GM12878 (cell line): ENCODE measurements around the gene FAM222B. TPM values are rescaled to one million over a fixed set of nuclear protein-coding genes. Genes with fewer than 3 reads are reported as not detected.

Experiments
- ATAC-seq: fragments of 200-7000 bp; cut with Tn5 transposase; 3 replicates; pipeline ENCODE4 v1.9.1; 2020; ENCODE audit warnings: mild to moderate bottlenecking, moderate library complexity
- BruUV-seq: library from RNA; stranded (reverse); fragments of 400-500 nt; replicated peaks from 2 replicates; lab custom pipeline; 2021; lab: Mats Ljungman, UMichigan
- CTCF ChIA-PET: fragments of 300-600 bp; sonication (Branson Sonifier 250); formaldehyde crosslinking; extraction: SDS; loops from one replicate; lab custom pipeline; 2021; ENCODE audit warnings: inconsistent platforms; lab: Yijun Ruan, JAX
- POLR2A ChIA-PET: fragments of 350-600 bp; formaldehyde crosslinking; extraction: SDS; loops from one replicate; lab custom pipeline; 2021; ENCODE audit warnings: inconsistent platforms; lab: Charles Lee
- RAD21 ChIA-PET: fragments of 300-600 bp; sonication (Branson Sonifier 250); formaldehyde crosslinking; loops from one replicate; lab custom pipeline; 2023; ENCODE audit warnings: antibody characterized with exemption; ENCODE audit not compliant: unreplicated experiment; lab: Charles Lee
- SMC1A ChIA-PET: fragments of 300-600 bp; sonication (Branson Sonifier 250); formaldehyde crosslinking; loops from one replicate; lab custom pipeline; 2023; ENCODE audit not compliant: unreplicated experiment, uncharacterized antibody; lab: Charles Lee
- DNase-seq: peaks from one replicate; pipeline ENCODE4 v3.0.0-alpha.2; 2011; ENCODE audit warnings: low read depth, low spot score
- FAIRE-seq: peaks from 3 replicates; lab custom pipeline; 2011; peaks lifted over from hg19 to GRCh38; lab: Jason Lieb, UNC
- H2AFZ ChIP-seq: 2 replicates; pipeline ENCODE4 v1.6.0; 2011; ENCODE audit warnings: low read depth, low read length, control low read depth; ENCODE audit not compliant: control insufficient read depth
- H3K27ac ChIP-seq: 2 replicates; pipeline ENCODE4 v1.5.1; 2011; ENCODE audit warnings: control low read depth; ENCODE audit not compliant: control insufficient read depth, insufficient read depth
- H3K27me3 ChIP-seq, 2 experiments: replicated peaks in 1 of 2; 2 replicates each; pipeline versions ENCODE4 v1.6.0 to v1.6.1; 2011; ENCODE audit warnings: low read length in 1 of 2; ENCODE audit not compliant: control insufficient read depth in 2 of 2, insufficient read depth in 2 of 2
- H3K36me3 ChIP-seq, 2 experiments: 2 replicates each; pipeline ENCODE4 v1.5.1; 2011; ENCODE audit warnings: low read length in 1 of 2; ENCODE audit not compliant: control insufficient read depth in 2 of 2, insufficient read depth in 2 of 2
- H3K4me1 ChIP-seq: 2 replicates; pipeline ENCODE4 v1.6.1; 2011; ENCODE audit warnings: mild to moderate bottlenecking, low read length, moderate library complexity, mixed read lengths; ENCODE audit not compliant: control insufficient read depth, insufficient read depth
- H3K4me2 ChIP-seq: 2 replicates; pipeline ENCODE4 v1.6.0; 2011; ENCODE audit warnings: control low read depth; ENCODE audit not compliant: control insufficient read depth, insufficient read depth
- H3K4me3 ChIP-seq: fragments of 200-600 bp; sonication (generic); 2 replicates; pipeline ENCODE4 v1.5.1; 2016
- H3K79me2 ChIP-seq: 2 replicates; pipeline ENCODE4 v1.6.0; 2011; ENCODE audit warnings: low read length; ENCODE audit not compliant: control insufficient read depth, insufficient read depth
- H3K9ac ChIP-seq: 2 replicates; pipeline ENCODE4 v1.8.0; 2011; ENCODE audit warnings: low read length, control low read depth, mixed read lengths; ENCODE audit not compliant: control insufficient read depth, insufficient read depth
- H3K9me3 ChIP-seq: replicated peaks from 3 replicates; pipeline ENCODE4 v1.5.1; 2011; ENCODE audit warnings: mild to moderate bottlenecking, low read length; ENCODE audit not compliant: control insufficient read depth, insufficient read depth
- H4K20me1 ChIP-seq: 2 replicates; pipeline ENCODE4 v1.6.0; 2011; ENCODE audit not compliant: control insufficient read depth, insufficient read depth
- ATF2 ChIP-seq: IDR thresholded peaks from 2 replicates; pipeline ENCODE4 v1.6.1; 2012; ENCODE audit warnings: low read length, inconsistent platforms
- BCL11A ChIP-seq: IDR thresholded peaks from 2 replicates; pipeline ENCODE4 v1.6.1; 2011; ENCODE audit warnings: low read depth, low read length
- DPF2 ChIP-seq: fragments of 450-650 bp; IDR thresholded peaks from 2 replicates; pipeline ENCODE4 v1.6.1; 2017; ENCODE audit warnings: mild to moderate bottlenecking
- ESRRA ChIP-seq: IDR thresholded peaks from 2 replicates; pipeline ENCODE4 v1.6.1; 2012; ENCODE audit warnings: mild to moderate bottlenecking, low read length, improper control_type of control experiment
- GATAD2B ChIP-seq: fragments of 450-650 bp; conservative IDR thresholded peaks from 2 replicates; pipeline ENCODE4 v1.6.1; 2017; ENCODE audit warnings: low read depth, mild to moderate bottlenecking, moderate library complexity
- HDAC2 ChIP-seq: fragments of 200-600 bp; sonication (generic); IDR thresholded peaks from 2 replicates; pipeline ENCODE4 v1.6.1; 2017
- HDGF ChIP-seq: fragments of 450-650 bp; IDR thresholded peaks from 2 replicates; pipeline ENCODE4 v1.6.1; 2016; ENCODE audit warnings: antibody characterized with exemption
- IRF4 ChIP-seq: IDR thresholded peaks from 2 replicates; pipeline ENCODE4 v1.6.1; 2011; ENCODE audit warnings: low read depth, low read length
- MYC ChIP-seq: IDR thresholded peaks from 2 replicates; pipeline ENCODE4 v1.6.1; 2011; ENCODE audit warnings: mild to moderate bottlenecking, low read length, moderate library complexity, inconsistent platforms; ENCODE audit not compliant: insufficient read depth, insufficient replicate concordance, insufficient read length, severe bottlenecking
- POLR2AphosphoS5 ChIP-seq: IDR thresholded peaks from 2 replicates; pipeline ENCODE4 v1.6.1; 2011; ENCODE audit warnings: mild to moderate bottlenecking, low read length, inconsistent platforms
- RAD51 ChIP-seq: fragments of 450-650 bp; IDR thresholded peaks from 2 replicates; pipeline ENCODE4 v1.6.1; 2016; ENCODE audit warnings: moderate library complexity, mild to moderate bottlenecking, inconsistent platforms
- RB1 ChIP-seq: fragments of 450-650 bp; formaldehyde crosslinking; IDR thresholded peaks from 2 replicates; pipeline ENCODE4 v1.6.1; 2017; ENCODE audit warnings: mild to moderate bottlenecking, borderline replicate concordance
- STAT1 ChIP-seq: fragments of 450-650 bp; conservative IDR thresholded peaks from 2 replicates; pipeline ENCODE4 v1.6.1; 2014; ENCODE audit warnings: antibody characterized with exemption, mild to moderate bottlenecking
- SUPT20H ChIP-seq: IDR thresholded peaks from 2 replicates; pipeline ENCODE4 v1.6.1; 2011; ENCODE audit warnings: low read depth, mild to moderate bottlenecking, low read length, moderate library complexity, borderline replicate concordance; ENCODE audit not compliant: control insufficient read depth
- YBX1 ChIP-seq: fragments of 450-650 bp; IDR thresholded peaks from 2 replicates; pipeline ENCODE4 v1.6.1; 2016; ENCODE audit warnings: antibody characterized with exemption
- WGBS: methylation state at CpG from one replicate; pipeline ENCODE4 v1.1.6; 2016; ENCODE audit warnings: low lambda C conversion rate; ENCODE audit not compliant: insufficient replicate concordance, insufficient coverage; ENCODE audit errors: missing lambda C conversion rate; 5-methylcytosine and 5-hydroxymethylcytosine counted together
- in situ Hi-C: fragments of 300-500 bp; cut with MboI; formaldehyde crosslinking; loops from 9 replicates; pipeline ENCODE4 v1.14.3; 2018; ENCODE audit warnings: mixed read lengths
- intact Hi-C: fragments of 100-400 bp; cut with micrococcal nuclease; formaldehyde crosslinking; loops from one replicate; pipeline ENCODE4 v1.14.2; 2022; ENCODE audit not compliant: unreplicated experiment
- polyA plus RNA-seq, 11 experiments: library from polyadenylated mRNA; depleted of rRNA in 4 of 11; unstranded in 6 of 11; stranded (reverse) in 5 of 11; fragments of >200 nt; fragmentation: Nextera tagmentation in 4 of 11; fragmentation: Illumina TruSeq in 1 of 11; extraction: Ambion mirVana in 4 of 11; extraction: Trizol in 1 of 11; gene quantifications; 1 replicate in 1 of 11; 2 replicates in 10 of 11; pipeline versions ENCODE4 v1.2.1 to v1.2.3, GENCODE V29; 2011 to 2016; ENCODE audit warnings: inconsistent platforms in 2 of 11, missing spikeins in 2 of 11, low read depth in 1 of 11
- total RNA-seq, 4 experiments: library from RNA; depleted of rRNA in 3 of 4; stranded (reverse); fragments of >200 nt in 3 of 4; fragmentation: Illumina TruSeq in 1 of 4; extraction: Trizol in 1 of 4; gene quantifications; 2 replicates each; pipeline versions ENCODE4 v1.2.1 to v1.2.3, GENCODE V29; 2013 to 2021

The FAM222B gene
- total and polyA plus RNA-seq, 10 of the 15 experiments (the other 5 are each of a cell fraction or from before 2014, with no cell fraction given), result 2.8 to 18.3 (median 6.4) TPM

DNA sequence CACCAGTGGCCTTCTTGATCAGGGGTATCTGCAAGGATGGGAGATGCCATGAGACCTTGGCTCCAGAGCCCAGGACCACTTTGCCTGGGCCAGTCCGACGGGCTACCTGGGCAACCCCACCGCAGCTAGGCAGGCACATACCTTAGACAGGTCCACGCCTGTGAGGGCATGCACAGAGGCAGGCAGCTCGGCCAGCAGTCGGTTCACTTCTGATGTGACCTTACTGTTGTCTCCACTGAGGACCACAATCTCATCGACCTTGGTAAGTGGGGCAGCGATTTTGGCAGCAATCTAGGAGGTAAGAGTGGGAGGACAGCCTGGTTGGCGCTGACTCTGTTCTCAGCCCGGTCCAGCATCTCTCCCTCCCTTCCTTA lies 38.0 kb upstream of the FAM222B start:
- Histone ChIP-seq H2AFZ (no peak overlapping the region), H4K20me1 (no peaks in the 10 kb centered on the region), H3K27me3 (no peaks in the 10 kb centered on the region), H3K27ac (no peak overlapping the region), H3K4me2 (no peak overlapping the region), H3K4me1 (no peaks in the 10 kb centered on the region; the same call in 1 of the 2 replicates), H3K79me2 (no peaks in the 10 kb centered on the region), H3K4me3 (no peak overlapping the region), H3K9ac (no peak overlapping the region), H3K36me3 (peaks cover 9 to 30% of the 10 kb centered on the region in 2 experiments; a peak in 3 of 4 replicates), H3K9me3 (no peaks in the 10 kb centered on the region)
- FAIRE-seq (no peak), DNase-seq (no peak), ATAC-seq (no peak)
- ChIA-PET SMC1A (interaction anchor here (0.9 kb wide), 1 partner anchor 9 kb away, joined by 4 read pairs; no protein-coding TSS in a partner anchor), CTCF (interaction anchor here (2.3 kb wide), 2 partner anchors 117 kb away, joined by 8 to 44 read pairs; no protein-coding TSS in a partner anchor), POLR2A (no interaction called here), RAD21 (interaction anchor here (3.0 kb wide), 1 partner anchor 117 kb away, joined by 22 read pairs; no protein-coding TSS in a partner anchor)
- TF ChIP-seq BCL11A (no peak), ESRRA (no peak), POLR2AphosphoS5 (no peak), HDGF (no peak), GATAD2B (no peak), IRF4 (no peak), SUPT20H (no peak), YBX1 (no peak), MYC (no peak), STAT1 (no peak), ATF2 (no peak), HDAC2 (no peak), RAD51 (no peak), DPF2 (no peak), RB1 (no peak)
- no TSS peak for BruUV-seq
- intact Hi-C loops, result no loop called here
- 87% methylated on average over 10 of the region's 10 CpGs for WGBS
- in situ Hi-C loops, result loop anchor here (25.0 kb wide), 1 partner anchor 1393 kb away; no protein-coding TSS in a partner anchor
